ENCODE measurements around the gene FGB.
A peak's percentile ranks its signal among the peaks of the same experiment; 100 is the strongest.

The FGB gene

GRCh38 chr4:154618708-154619315 lies 56.0 kb downstream of the FGB start:
- DNase-seq, result peak; percentile 56
- H3K27me3 ChIP-seq (replicated peaks; ENCODE audit: insufficient read depth, low read length), result peaks cover 4% of the 10 kb centered on the region; the same call in 1 of the 2 replicates
- H3K9me2 ChIP-seq (replicated peaks; ENCODE audit: insufficient read depth, low read length), result no peaks in the 10 kb centered on the region

GRCh38 chr4:154620111-154620510 lies 57.3 kb downstream of the FGB start:
- Histone ChIP-seq H3K9ac (ENCODE audit: low read length) (no peak overlapping the region), H4K20me1 (ENCODE audit: insufficient read depth, low read length) (no peaks in the 10 kb centered on the region), H3K36me3 (replicated peaks; ENCODE audit: insufficient read depth, low read length) (no peaks in the 10 kb centered on the region), H3K27ac (ENCODE audit: low read length) (no peak overlapping the region), H3K4me3 (ENCODE audit: low read length) (no peak overlapping the region), H3F3A (ENCODE audit: insufficient read depth, low read length) (no peaks in the 10 kb centered on the region), H3K79me2 (ENCODE audit: low read length) (no peaks in the 10 kb centered on the region), H3K9me3 (replicated peaks; ENCODE audit: insufficient read depth, low read length) (no peaks in the 10 kb centered on the region), H3K4me2 (ENCODE audit: low read depth, low read length) (no peak overlapping the region), H2AFZ (ENCODE audit: low read length) (no peak overlapping the region), H3K27me3 (replicated peaks; ENCODE audit: insufficient read depth, low read length) (no peaks in the 10 kb centered on the region), H3K4me1 (ENCODE audit: low read length) (peaks cover 12% of the 10 kb centered on the region), H3K9me2 (replicated peaks; ENCODE audit: insufficient read depth, low read length) (no peaks in the 10 kb centered on the region)
- DNase-seq, result no peak
- TF ChIP-seq CTCF (IDR thresholded peaks at IDR 0.05; ENCODE audit: low read length) (no peak), EZH2phosphoT487 (IDR thresholded peaks at IDR 0.05; ENCODE audit: low read length) (no peak), EZH2 (optimal IDR thresholded peaks at IDR 0.05; ENCODE audit: low read depth, low read length) (no peak)

More at GRCh38 chr4:154618708-154619315, 56.0 kb downstream of the FGB start:
- H3K4me1 ChIP-seq (ENCODE audit: low read length), result peaks cover 12% of the 10 kb centered on the region
- no peak overlapping the region for H2AFZ ChIP-seq (ENCODE audit: low read length)
- no peaks in the 10 kb centered on the region for H3F3A ChIP-seq (ENCODE audit: insufficient read depth, low read length)
- H3K27ac ChIP-seq (ENCODE audit: low read length), result no peak overlapping the region
- no peaks in the 10 kb centered on the region for H3K36me3 ChIP-seq (replicated peaks; ENCODE audit: insufficient read depth, low read length)
- TF ChIP-seq EZH2phosphoT487 (IDR thresholded peaks at IDR 0.05; ENCODE audit: low read length) (no peak), EZH2 (optimal IDR thresholded peaks at IDR 0.05; ENCODE audit: low read depth, low read length) (no peak), CTCF (IDR thresholded peaks at IDR 0.05; ENCODE audit: low read length) (peak; percentile 79)
- no peaks in the 10 kb centered on the region for H3K9me3 ChIP-seq (replicated peaks; ENCODE audit: insufficient read depth, low read length)
- H3K4me2 ChIP-seq (ENCODE audit: low read depth, low read length), result no peak overlapping the region
- H3K79me2 ChIP-seq (ENCODE audit: low read length), result no peaks in the 10 kb centered on the region
- H3K9ac ChIP-seq (ENCODE audit: low read length), result no peak overlapping the region
- no peaks in the 10 kb centered on the region for H4K20me1 ChIP-seq (ENCODE audit: insufficient read depth, low read length)
- H3K4me3 ChIP-seq (ENCODE audit: low read length), result no peak overlapping the region

All from MM.1S (cell line).